Osteoblast (primary cell): ENCODE data around the gene TRIM10. TPM values are rescaled to one million over a fixed set of nuclear protein-coding genes. Genes with fewer than 3 reads are reported as not detected.
A peak's percentile ranks its signal among the peaks of the same experiment; 100 is the strongest.

ENCODE experiments used
- DNase-seq: peaks from one replicate; pipeline ENCODE4 v3.0.0; 2011; ENCODE audit warnings: low spot score, mixed read lengths; ENCODE audit not compliant: insufficient read length; ENCODE audit errors: missing footprints
- H2AFZ ChIP-seq: 2 replicates; pipeline ENCODE4 v1.6.0; 2011; ENCODE audit warnings: mild to moderate bottlenecking, low read length
- H3K27ac ChIP-seq: 2 replicates; pipeline ENCODE4 v1.5.1; 2011; ENCODE audit warnings: mild to moderate bottlenecking, low read depth, low read length, moderate library complexity
- H3K27me3 ChIP-seq: 2 replicates; pipeline ENCODE4 v1.6.0; 2012; ENCODE audit warnings: mild to moderate bottlenecking, control low read depth, inconsistent platforms, low read length, moderate library complexity; ENCODE audit not compliant: insufficient read depth
- H3K36me3 ChIP-seq: 2 replicates; pipeline ENCODE4 v1.5.1; 2011; ENCODE audit warnings: mild to moderate bottlenecking, low read length, control low read depth, moderate library complexity; ENCODE audit not compliant: insufficient read depth
- H3K4me1 ChIP-seq: 2 replicates; pipeline ENCODE4 v1.5.1; 2011; ENCODE audit warnings: mild to moderate bottlenecking, low read length, control low read depth, moderate library complexity; ENCODE audit not compliant: insufficient read depth
- H3K4me2 ChIP-seq: 2 replicates; pipeline ENCODE4 v1.6.0; 2011; ENCODE audit warnings: mild to moderate bottlenecking, low read length; ENCODE audit not compliant: insufficient read depth
- H3K4me3 ChIP-seq: fragments of 200-600 bp; sonication (generic); 3 replicates; pipeline ENCODE4 v1.5.1; 2012; ENCODE audit warnings: mild to moderate bottlenecking, low read length, inconsistent platforms; ENCODE audit not compliant: insufficient read depth
- H3K79me2 ChIP-seq: 2 replicates; pipeline ENCODE4 v1.6.0; 2012; ENCODE audit warnings: mild to moderate bottlenecking, low read length, control low read depth, inconsistent platforms; ENCODE audit not compliant: insufficient read depth
- H3K9me3 ChIP-seq: 2 replicates; pipeline ENCODE4 v1.5.1; 2011; ENCODE audit warnings: low read depth, low read length, control low read depth
- H4K20me1 ChIP-seq: 2 replicates; pipeline ENCODE4 v1.6.0; 2012; ENCODE audit warnings: mild to moderate bottlenecking, low read length, control low read depth; ENCODE audit not compliant: insufficient read depth
- total RNA-seq: library from RNA; depleted of rRNA; stranded (reverse); fragments of >200 nt; gene quantifications from 2 replicates; pipeline ENCODE4 v1.2.3, GENCODE V29; 2012
- TF ChIP-seq, protein P1 (sequence below): IDR thresholded peaks from 2 replicates; pipeline ENCODE4 v1.5.1; 2011; ENCODE audit warnings: mild to moderate bottlenecking, low read depth, low read length, moderate library complexity; ENCODE audit errors: extremely low read depth

Gene TRIM10
- total RNA-seq, 1 donor = not detected

DNA sequence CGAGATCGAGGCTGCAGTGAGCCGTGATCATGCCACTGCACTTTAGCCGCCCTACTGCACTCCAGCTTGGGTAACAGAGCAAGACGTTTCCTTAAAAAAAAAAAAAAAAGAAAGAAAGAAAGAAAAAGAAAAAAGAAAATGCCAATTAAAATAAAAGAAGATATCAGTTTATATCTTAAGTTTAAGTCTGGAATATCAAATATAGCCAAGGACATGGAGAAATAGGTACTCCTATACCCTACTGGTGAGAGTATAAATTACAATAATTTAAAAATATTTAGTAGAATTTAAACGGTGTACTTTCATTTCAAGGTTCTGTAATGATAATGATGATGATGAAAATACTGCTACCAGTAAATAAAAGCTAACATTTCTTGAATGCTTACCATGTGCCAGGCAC, 44.3 kb downstream of the TRIM10 start:
- peaks cover 5% of the 10 kb centered on the region for H3K4me1 ChIP-seq
- DNase-seq = no peak
- no peak overlapping the region for H2AFZ ChIP-seq
- no peak overlapping the region for H3K27ac ChIP-seq
- H3K4me3 ChIP-seq = no peak overlapping the region
- no peak overlapping the region for H3K4me2 ChIP-seq
- H3K79me2 ChIP-seq = no peaks in the 10 kb centered on the region
- H3K36me3 ChIP-seq = no peaks in the 10 kb centered on the region
- TF ChIP-seq, protein P1, sequence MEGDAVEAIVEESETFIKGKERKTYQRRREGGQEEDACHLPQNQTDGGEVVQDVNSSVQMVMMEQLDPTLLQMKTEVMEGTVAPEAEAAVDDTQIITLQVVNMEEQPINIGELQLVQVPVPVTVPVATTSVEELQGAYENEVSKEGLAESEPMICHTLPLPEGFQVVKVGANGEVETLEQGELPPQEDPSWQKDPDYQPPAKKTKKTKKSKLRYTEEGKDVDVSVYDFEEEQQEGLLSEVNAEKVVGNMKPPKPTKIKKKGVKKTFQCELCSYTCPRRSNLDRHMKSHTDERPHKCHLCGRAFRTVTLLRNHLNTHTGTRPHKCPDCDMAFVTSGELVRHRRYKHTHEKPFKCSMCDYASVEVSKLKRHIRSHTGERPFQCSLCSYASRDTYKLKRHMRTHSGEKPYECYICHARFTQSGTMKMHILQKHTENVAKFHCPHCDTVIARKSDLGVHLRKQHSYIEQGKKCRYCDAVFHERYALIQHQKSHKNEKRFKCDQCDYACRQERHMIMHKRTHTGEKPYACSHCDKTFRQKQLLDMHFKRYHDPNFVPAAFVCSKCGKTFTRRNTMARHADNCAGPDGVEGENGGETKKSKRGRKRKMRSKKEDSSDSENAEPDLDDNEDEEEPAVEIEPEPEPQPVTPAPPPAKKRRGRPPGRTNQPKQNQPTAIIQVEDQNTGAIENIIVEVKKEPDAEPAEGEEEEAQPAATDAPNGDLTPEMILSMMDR = peak; percentile 22
- H4K20me1 ChIP-seq = no peaks in the 10 kb centered on the region
- no peaks in the 10 kb centered on the region for H3K9me3 ChIP-seq
- peaks cover 30% of the 10 kb centered on the region for H3K27me3 ChIP-seq

DNA sequence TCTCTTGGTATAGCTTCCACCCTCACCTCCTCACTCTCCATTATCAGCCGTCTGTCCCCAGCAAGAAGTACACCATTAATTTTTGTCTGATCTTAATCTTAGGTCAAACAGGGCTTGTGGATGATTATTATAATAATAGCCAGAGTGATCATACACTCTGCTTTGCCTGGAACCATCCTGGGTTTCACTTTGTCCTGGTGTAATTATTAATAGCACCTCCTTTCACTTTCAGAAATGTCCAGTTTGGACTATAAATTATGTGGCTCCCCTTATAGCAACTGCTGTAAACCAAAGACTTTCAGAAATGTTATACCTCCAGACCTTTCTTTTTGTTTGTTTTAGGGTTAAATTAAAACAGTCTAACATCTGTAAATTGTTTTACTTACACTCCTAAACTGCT, 47.2 kb downstream of the TRIM10 start:
- no peaks in the 10 kb centered on the region for H3K79me2 ChIP-seq
- DNase-seq = no peak
- TF ChIP-seq, protein P1 = no peak
- no peaks in the 10 kb centered on the region for H3K36me3 ChIP-seq
- no peaks in the 10 kb centered on the region for H3K4me1 ChIP-seq
- H4K20me1 ChIP-seq = no peaks in the 10 kb centered on the region
- H3K9me3 ChIP-seq = no peaks in the 10 kb centered on the region
- H3K4me2 ChIP-seq = no peak overlapping the region
- H3K4me3 ChIP-seq = no peak overlapping the region
- H3K27me3 ChIP-seq = peaks cover 51% of the 10 kb centered on the region
- H2AFZ ChIP-seq = no peak overlapping the region
- no peak overlapping the region for H3K27ac ChIP-seq

DNA sequence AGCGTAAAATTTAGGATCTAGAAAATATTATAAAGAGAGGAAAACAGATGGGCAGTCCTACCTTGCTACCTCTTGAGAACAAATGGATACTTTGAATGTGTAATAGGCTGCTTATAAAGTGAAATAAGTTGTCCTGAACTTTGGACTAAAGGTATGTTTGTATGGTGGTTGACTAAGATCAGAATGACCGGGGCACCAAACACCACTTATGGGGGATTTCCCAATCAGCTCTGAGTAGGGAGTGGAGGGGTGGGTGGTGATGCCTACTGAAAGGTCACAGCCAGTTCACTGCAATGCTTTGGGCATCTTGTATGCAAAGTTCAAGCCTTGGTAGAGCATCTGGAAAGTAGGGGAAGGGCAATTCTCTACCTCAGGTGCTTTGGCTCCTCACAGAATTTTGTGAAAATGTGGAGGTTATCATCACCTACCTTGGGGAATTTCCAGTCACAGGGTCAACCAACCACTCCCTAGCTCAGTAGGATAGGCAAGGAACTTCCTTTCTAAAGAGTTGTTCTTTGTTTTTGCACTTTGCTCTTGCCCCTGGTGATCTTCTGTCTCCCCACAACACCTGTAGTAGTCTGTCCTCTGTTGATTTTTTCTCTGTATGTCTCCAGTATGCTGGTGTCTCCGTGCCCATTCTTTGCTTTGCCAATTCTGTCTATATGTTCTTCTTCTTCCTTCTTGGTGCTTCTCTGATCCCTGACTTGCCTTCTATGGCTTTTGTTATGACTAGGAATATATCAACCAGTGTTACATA, 47.8 kb downstream of the TRIM10 start, which contains the start of gene TRIM31:
Gene TRIM31 (minus strand): TSS at position 88 of the 757 bp plus-strand sequence. CDS start 285 bp downstream, outside the sequence.
- no peak within 1 kb of the TSS for H3K27ac ChIP-seq
- H3K4me3 ChIP-seq = no peak within 1 kb of the TSS
- no peak within 1 kb of the TSS for H3K4me2 ChIP-seq
- peaks cover 51% of the 10 kb centered on the region for H3K27me3 ChIP-seq
- no peaks in the 10 kb centered on the region for H3K4me1 ChIP-seq
- no peaks in the 10 kb centered on the region for H3K79me2 ChIP-seq
- H2AFZ ChIP-seq = no peak within 1 kb of the TSS
- H3K9me3 ChIP-seq = no peaks in the 10 kb centered on the region
- no peaks in the 10 kb centered on the region for H3K36me3 ChIP-seq
- no peak for DNase-seq
- H4K20me1 ChIP-seq = no peaks in the 10 kb centered on the region
- TF ChIP-seq, protein P1 = no peak

DNA sequence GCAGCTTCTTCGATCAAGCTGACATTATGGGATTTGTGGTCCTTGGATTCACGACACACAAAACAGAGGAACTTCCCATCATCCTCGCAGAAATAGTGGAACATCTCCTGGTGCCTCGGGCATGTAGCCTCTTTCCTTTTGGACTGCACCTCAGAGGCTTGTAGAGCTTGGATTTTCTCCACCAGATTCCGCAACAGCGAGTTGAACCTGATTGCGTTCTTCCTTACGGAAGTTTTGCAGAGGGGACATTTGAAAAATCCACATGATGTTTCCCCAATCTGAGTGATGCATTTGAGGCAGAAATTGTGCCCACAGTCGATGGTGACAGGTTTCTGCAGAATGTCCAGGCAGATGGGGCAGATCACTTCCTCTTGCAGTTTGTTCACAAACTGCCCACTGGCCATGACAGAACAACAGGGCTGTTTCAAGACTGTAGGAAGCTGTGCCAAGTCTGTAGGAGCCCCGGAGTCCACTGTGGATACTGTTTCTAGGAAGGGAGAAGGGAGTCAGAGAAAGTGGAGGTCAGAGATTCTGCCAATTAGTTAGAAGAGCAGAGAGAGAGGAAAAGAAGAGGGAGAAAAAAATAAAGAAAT, 48.5 kb downstream of the TRIM10 start:
- TF ChIP-seq, protein P1 = no peak
- peaks cover 51% of the 10 kb centered on the region for H3K27me3 ChIP-seq
- H3K79me2 ChIP-seq = no peaks in the 10 kb centered on the region
- H3K4me3 ChIP-seq = no peak overlapping the region
- H3K36me3 ChIP-seq = no peaks in the 10 kb centered on the region
- H3K4me2 ChIP-seq = no peak overlapping the region
- no peak overlapping the region for H2AFZ ChIP-seq
- DNase-seq = no peak
- H3K9me3 ChIP-seq = no peaks in the 10 kb centered on the region
- H4K20me1 ChIP-seq = no peaks in the 10 kb centered on the region
- H3K4me1 ChIP-seq = no peaks in the 10 kb centered on the region
- H3K27ac ChIP-seq = no peak overlapping the region
